Measurements from ENCODE around the gene KATNIP.
"Not testable (repeated sequence)": the region's sequence is repeated elsewhere in the genome, so short reads cannot be mapped to it uniquely, and the experiment has no call there.

Gene KATNIP

DNA sequence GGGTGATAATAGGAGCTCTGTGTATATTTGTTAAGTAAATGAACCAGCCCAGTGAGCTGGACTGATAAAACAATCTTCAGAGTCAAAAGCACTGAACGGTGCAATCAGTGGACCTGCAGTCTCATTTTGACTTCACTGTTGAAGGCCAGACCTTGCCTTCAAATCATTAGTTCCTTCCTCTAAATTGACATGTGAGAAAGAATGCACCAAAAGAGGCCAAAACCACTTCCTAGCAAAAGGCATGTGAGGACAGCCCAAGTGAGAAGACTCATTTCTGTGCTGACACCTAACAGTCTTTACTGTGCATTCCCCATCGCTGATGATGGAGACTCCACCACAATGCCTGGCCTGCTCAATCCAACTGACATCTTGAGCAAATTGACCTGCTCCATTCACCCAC, 10.8 kb upstream of the KATNIP start:
- no peak for DNase-seq

DNA sequence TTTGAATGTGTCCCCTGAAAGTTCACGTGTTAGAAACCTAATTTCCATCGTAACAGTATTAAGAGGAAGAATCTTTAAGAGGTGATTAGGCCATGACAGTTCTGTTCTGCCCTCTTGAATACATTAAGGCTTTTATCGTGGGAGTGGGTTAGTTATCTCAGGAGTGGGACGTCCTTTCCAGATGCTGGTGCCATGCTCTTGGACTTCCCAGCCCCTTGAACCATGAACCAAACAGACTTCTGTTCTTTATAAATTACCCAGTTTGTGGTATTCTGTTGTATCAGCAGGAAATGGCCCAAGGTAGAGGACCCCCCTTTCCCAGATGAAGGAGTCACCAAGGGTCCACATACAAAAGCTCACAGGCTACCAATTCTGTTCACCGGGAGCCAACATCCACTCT, 10.3 kb upstream of the KATNIP start:
- DNase-seq, result no peak

GRCh38 chr16:27543801-27544200, 6.1 kb upstream of the KATNIP start:
- no peak for DNase-seq

DNA sequence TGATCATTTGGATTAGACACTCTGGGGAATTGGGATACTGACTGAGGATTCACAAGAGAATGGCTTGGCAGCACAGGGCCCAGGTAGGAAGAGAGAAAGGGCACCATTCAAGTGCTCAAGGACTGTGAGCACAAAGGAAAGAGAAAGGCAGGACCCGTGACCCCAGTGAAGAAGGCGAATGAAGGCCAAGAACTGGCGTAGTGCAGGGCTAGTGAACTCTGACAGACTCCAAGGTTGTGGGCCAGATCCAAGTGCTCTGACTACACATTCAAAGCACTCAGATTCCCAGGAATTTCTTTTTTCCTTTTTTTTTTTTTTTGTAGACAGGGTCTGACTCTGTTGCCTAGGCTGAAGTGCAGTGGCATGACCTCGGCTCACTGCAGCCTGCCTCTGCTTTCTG, 5.3 kb upstream of the KATNIP start:
- no peak for DNase-seq

DNA sequence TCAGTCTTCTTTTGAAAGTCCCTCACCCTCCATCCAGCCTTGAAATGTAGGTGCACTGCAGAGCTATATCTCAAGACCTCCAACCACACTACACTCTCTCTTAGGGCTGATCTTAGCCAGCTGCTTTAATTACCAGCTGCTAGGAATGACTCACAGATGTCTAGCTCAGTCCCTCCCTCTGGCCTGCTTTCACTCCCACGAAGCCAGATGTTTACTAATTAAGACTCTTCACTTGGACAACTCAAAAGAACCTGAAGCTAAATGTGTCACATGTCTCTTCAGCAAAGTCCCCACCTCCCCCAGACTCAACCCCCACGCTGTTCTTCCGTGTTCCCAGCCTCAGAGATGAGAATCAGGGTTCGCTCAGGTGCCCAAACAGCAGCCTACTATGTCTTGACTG, 2.8 kb upstream of the KATNIP start:
- no peak for DNase-seq

DNA sequence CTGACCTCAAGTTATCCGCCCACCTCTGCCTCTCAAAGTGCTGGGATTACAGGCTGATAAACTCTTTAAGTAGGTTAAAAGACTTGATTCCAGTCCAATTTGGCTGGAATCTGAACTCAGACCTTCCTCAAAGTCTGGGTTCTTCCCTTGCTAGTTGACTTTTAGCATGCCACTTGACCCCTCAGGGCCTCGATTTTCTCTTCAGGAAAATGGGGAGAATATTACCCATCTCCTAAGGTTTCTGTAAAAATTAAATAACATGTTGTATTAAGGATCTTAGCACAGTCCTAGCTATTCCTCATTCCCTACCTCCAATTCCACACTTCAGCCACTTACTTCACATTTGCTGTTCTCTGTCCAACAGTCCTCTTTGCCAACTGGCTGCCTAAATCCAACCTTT, 2.1 kb upstream of the KATNIP start:
- no peak for DNase-seq

DNA sequence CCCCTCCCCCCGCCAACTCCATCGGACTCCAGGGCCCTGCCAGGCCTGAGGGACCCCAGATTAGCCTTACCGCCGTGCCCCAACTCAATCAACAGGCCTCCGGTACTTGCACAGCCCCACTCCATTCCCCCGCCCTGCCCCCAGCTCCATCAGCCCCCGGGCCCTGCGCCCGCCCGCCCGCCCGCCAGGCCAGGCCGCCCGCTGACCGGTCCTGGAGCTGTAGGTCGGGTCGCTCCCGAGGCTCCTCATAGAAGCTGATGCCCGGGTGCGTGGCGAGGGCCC, 539 bp upstream of the KATNIP start:
- DNase-seq, result no peak

DNA sequence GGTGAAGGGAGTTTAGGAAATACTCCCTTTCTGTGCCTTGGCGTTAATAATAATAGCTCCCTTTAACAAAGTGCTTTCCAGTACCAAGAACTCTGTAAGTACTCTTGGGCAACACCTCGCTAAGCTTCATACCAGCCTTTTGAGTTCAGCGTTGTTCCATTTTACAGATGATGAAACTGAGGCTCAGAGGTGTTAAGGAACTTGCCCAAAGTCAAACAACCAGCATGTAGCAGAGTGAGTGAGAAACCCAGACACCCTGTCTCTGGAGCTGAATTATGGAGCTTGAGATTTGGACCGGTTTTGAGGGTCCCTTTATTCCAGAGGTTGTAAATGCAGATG, 607 bp downstream of the KATNIP start:
- no peak for DNase-seq

DNA sequence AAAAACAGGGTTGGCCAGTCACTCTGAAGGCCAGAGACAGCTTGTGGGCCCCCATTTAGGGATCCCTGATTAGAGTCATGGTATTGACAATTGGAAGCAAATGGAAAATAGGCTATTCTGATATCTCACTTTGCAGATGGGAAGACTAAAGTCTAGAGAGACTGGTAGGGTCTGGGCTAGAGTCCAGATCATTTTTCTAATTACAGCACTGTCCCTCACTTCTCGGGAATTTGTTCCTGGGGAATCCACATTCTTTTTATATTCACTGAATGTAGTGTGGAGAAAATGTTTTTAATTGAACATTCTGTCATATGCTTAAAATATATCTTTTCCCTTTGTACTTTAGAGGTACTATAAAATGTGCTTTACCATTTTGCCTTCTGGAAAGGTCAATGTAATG, 1.1 kb downstream of the KATNIP start:
- no peak for DNase-seq

- DNase-seq, result no peak
These were observed 6.5 kb downstream of the KATNIP start for GRCh38 chr16:27556471-27556870.

- DNase-seq, result no peak
These were observed 8.5 kb downstream of the KATNIP start for GRCh38 chr16:27558434-27558833.

GRCh38 chr16:27558932-27559331, 9.0 kb downstream of the KATNIP start:
- no peak for DNase-seq

GRCh38 chr16:27561216-27561615, 11.3 kb downstream of the KATNIP start:
- no peak for DNase-seq

GRCh38 chr16:27564224-27564623, 14.3 kb downstream of the KATNIP start:
- no peak for DNase-seq

- no peak for DNase-seq
These were observed 16.5 kb downstream of the KATNIP start for GRCh38 chr16:27566417-27566816.

DNA sequence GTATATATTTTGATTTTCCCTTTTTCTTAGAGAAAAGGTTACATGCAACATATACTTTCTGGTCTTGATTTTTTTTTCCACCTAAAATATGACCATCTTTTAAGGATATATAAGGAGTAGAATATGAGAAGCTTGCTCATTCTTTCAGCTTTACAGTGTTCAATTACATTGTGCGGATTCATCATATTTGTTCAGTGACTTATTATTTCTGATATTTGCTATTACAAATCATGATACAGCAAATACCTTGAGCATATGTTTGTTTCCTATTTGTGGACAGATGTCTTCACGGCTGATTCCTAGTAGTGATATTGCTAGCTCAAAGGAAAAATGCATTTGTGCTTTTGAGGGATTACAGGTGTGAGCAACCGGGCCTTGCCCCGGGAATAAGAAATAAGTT, 18.1 kb downstream of the KATNIP start:
- DNase-seq, result no peak

GRCh38 chr16:27570986-27571385, 21.0 kb downstream of the KATNIP start:
- DNase-seq, result not testable (repeated sequence)

- DNase-seq, result no peak
These were observed 21.7 kb downstream of the KATNIP start for GRCh38 chr16:27571433-27572326.

DNA sequence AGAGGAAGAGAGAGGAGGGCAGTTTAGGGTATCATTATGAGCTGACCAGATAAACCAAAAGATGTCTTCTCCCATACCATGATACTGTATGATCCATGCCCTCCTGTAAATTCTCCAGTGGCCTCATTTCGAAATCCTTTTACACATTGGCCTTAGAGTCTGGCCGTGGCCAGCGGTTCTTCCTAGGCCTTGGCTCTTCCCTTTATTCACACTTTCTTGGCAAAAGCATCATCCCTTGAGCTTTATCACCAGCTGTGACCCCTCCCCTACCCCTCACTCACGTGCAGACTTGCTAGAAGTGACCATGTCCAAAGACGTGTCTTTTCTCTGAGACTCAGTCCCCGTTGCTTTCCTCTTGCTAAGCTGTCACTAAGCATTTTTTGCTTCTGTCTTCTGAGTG, 22.8 kb downstream of the KATNIP start:
- no peak for DNase-seq

- no peak for DNase-seq
These were observed 26.8 kb downstream of the KATNIP start for GRCh38 chr16:27576729-27577128.

DNA sequence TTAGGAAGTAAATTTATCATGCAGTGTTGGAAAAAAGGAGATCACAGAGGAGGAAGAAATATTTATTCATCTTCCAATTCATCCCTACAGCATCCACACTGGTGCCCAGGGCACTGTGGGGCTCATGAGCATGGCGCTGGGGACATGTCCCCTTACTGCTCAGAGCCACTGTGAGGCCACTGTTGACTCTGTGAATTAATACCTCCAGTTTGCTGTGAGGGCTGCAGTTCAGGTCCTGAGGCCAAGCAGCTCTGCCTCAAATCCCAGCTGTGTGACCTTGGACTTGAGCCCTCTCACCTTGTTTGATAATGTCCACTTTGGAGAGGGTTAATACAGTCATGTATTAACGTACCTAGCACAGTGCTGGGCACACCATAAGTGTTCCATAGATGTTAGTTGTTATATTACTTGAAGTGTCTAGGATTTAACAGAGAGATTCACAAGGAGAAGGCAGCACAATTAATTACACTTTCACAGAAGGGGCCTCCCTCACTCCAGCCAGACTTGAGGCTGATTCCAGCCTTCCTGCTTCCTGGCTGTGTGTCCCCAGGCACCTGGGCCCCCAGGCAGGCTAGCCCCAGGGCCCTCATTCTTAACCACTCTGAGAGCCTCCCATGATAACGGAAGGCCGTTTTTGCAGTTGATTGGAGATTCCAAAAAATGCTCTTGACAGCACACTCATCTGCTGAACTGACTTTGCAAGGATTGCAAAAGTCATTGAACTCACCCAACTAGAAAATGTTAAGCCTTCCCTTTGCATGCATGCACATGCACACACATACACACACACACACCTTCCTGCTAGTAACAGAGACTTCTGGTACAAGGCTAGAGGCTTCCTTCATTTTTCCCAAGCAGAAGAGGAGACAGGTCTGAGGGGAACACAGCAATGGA, 29.4 kb downstream of the KATNIP start:
- no peak for DNase-seq

- no peak for DNase-seq
These were observed 32.9 kb downstream of the KATNIP start for GRCh38 chr16:27582883-27583282.

DNA sequence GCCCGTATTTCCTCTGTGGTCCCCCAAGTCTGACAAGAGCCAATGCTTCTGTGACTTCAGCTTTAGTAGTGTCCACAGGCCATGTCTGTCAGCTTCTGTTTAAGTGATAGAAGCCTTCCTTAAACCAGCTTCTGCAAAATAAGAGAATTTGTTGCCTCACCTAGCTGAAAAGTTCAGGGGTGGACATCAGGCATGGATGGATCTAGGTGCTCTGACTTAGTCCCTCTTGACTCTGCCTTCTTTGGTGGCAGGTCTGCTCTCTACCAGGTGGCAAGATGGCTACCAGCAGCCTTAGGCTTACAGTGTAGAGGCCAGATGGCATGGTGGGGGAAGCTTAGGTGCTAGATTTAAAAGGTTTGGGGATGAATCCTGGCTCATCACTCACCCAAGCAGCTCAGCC, 33.7 kb downstream of the KATNIP start:
- DNase-seq, result no peak

GRCh38 chr16:27585200-27585599, 35.3 kb downstream of the KATNIP start:
- DNase-seq, result no peak

DNA sequence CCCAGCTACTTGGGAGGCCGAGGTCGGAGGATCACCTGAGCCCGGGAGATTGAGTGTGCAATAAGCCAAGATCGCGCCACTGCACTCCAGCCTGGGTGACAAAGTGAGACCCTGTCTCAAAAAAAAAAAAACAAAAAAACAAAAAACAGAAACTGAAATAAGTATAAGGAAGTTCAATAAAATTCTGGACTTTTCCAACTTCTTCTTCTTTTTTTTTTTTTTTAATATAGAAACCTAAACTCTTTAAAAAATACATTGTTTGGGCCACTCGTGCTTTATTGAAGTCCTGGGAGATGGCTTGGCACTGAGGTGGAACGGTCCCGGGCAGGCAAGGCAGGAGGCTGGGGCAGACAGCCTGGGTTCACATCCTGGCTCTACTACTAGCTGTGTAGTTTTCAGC, 36.8 kb downstream of the KATNIP start:
- no peak for DNase-seq

Data from NCI-H1048 (cell line).